D721Med (cell line): Measurements from ENCODE around the gene RFX5.

Experiments
- DNase-seq: peaks from one replicate; pipeline ENCODE4 v3.0.0; 2011; ENCODE audit warnings: low spot score; ENCODE audit not compliant: insufficient read length
- FAIRE-seq: peaks from 2 replicates; lab custom pipeline; 2011; peaks lifted over from hg19 to GRCh38; lab: Jason Lieb, UNC
- TF ChIP-seq, protein P1 (sequence below): IDR thresholded peaks from 2 replicates; pipeline ENCODE4 v1.5.1; 2012; ENCODE audit warnings: mild to moderate bottlenecking, control low read depth; ENCODE audit not compliant: insufficient read depth; ENCODE audit errors: missing control alignments

RFX5 gene

GRCh38 chr1:151377150-151377884 is 30.3 kb upstream of the RFX5 start:
- DNase-seq (no peak), FAIRE-seq (no peak)
- TF ChIP-seq, protein P1, sequence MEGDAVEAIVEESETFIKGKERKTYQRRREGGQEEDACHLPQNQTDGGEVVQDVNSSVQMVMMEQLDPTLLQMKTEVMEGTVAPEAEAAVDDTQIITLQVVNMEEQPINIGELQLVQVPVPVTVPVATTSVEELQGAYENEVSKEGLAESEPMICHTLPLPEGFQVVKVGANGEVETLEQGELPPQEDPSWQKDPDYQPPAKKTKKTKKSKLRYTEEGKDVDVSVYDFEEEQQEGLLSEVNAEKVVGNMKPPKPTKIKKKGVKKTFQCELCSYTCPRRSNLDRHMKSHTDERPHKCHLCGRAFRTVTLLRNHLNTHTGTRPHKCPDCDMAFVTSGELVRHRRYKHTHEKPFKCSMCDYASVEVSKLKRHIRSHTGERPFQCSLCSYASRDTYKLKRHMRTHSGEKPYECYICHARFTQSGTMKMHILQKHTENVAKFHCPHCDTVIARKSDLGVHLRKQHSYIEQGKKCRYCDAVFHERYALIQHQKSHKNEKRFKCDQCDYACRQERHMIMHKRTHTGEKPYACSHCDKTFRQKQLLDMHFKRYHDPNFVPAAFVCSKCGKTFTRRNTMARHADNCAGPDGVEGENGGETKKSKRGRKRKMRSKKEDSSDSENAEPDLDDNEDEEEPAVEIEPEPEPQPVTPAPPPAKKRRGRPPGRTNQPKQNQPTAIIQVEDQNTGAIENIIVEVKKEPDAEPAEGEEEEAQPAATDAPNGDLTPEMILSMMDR: no peak

- no peak for DNase-seq
- no peak for FAIRE-seq
- TF ChIP-seq, protein P1: no peak
Observed at GRCh38 chr1:151373196-151373595, 26.1 kb upstream of the RFX5 start.

DNA sequence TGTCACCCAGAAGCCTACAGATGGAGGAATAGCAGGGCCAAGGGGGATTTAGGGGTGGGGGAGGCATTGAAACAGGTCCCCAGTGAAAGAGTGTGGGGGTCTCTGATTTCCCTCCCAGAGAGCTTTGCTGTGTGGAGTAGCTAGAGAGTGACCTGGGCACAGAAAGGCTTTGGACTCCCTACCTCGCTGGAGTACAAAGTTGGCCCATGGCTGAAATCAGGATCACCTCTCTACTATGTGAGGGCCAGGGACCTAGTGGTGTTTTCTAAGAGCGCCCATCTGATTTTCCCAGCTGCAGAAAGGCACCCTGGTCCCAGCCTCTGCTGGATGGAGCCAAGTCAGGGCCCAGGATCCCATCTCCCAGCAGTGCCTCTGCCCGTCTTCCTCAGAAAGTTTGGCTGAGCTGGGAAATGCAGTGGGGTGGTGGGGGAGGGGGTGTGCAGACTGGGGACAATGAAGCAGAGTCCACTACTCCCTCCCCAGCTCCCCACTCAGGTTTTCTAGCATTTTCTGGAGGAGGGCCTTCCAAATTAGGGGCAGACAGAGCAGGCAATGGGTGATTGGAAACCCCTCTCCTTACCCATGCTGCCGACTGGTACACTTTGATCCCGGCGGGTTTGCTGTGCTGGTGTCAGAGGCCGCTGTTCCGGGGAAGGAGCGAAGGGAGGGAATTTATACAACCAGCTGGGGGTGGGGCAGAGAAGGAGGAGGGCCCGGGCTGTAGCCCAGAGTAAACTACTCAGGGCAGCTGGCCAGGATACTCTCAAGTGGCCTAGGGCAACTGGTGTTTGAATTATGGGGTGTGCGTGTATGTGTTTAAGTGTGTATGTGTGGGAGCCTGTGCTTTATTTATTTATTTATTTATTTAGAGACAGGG is 25.2 kb upstream of the RFX5 start, which contains the start of gene SELENBP1:
SELENBP1 (minus strand) TSS at position 648 of the 877 bp plus-strand sequence; CDS start at position 584, 64 bp downstream.
- FAIRE-seq: no peak
- DNase-seq: no peak
- TF ChIP-seq, protein P1: no peak

- DNase-seq: no peak
- no peak for FAIRE-seq
- TF ChIP-seq, protein P1: no peak
Observed at GRCh38 chr1:151371370-151372057, 24.5 kb upstream of the RFX5 start.

- DNase-seq (no peak), FAIRE-seq (no peak)
- TF ChIP-seq, protein P1: no peak
Observed at GRCh38 chr1:151370211-151370911, 23.3 kb upstream of the RFX5 start.

GRCh38 chr1:151369621-151370048 is 22.6 kb upstream of the RFX5 start:
- no peak for FAIRE-seq
- no peak for DNase-seq
- TF ChIP-seq, protein P1: no peak
